K562 (cell line): ENCODE data around the gene CELSR1. TPM values are rescaled to one million over a fixed set of nuclear protein-coding genes. Genes with fewer than 3 reads are reported as not detected.

Experiments used
- ATAC-seq: fragments of 200-7000 bp; cut with Tn5 transposase; 3 replicates; pipeline ENCODE4 v1.9.1; 2020; ENCODE audit warnings: moderate library complexity
- BruUV-seq: library from RNA; stranded (reverse); fragments of 400-500 nt; replicated peaks from 2 replicates; lab custom pipeline; 2021; lab: Mats Ljungman, UMichigan
- CTCF ChIA-PET: fragments of 300-600 bp; formaldehyde crosslinking; extraction: SDS; loops from one replicate; lab custom pipeline; 2021; ENCODE audit warnings: low intra/inter-chr PET ratio; lab: Yijun Ruan, JAX
- POLR2A ChIA-PET: fragments of 300-600, 350-650 bp; sonication (Branson Sonifier 250); formaldehyde crosslinking; extraction: SDS; loops from one replicate; lab custom pipeline; 2021; ENCODE audit warnings: antibody characterized with exemption, inconsistent platforms; lab: Yijun Ruan, JAX
- DNase-seq, 4 experiments: peaks; one replicate each; pipeline versions ENCODE4 v3.0.0 to v3.0.0-alpha.2; 2011 to 2018; ENCODE audit warnings: low spot score in 3 of 4, mixed read lengths in 3 of 4; ENCODE audit errors: extremely low read depth in 1 of 4
- FAIRE-seq: peaks from 2 replicates; lab custom pipeline; 2011; peaks lifted over from hg19 to GRCh38; lab: Jason Lieb, UNC
- H2AFZ ChIP-seq: 2 replicates; pipeline ENCODE4 v1.6.0; 2011; ENCODE audit warnings: low read depth, low read length, control low read depth, inconsistent platforms
- H3K27ac ChIP-seq: fragments of 200-600 bp; 3 replicates; pipeline ENCODE4 v1.8.0; 2011; ENCODE audit warnings: low read depth, mild to moderate bottlenecking, control low read depth, inconsistent platforms, low read length, moderate library complexity, mixed read lengths; ENCODE audit errors: extremely low read depth
- H3K27me3 ChIP-seq, 2 experiments: fragments of 300-600 bp in 1 of 2; 2 replicates in 1 of 2; 3 replicates in 1 of 2; pipeline versions ENCODE4 v1.6.0 to v1.8.0; 2011; ENCODE audit warnings: inconsistent platforms in 2 of 2, low read length in 2 of 2, mild to moderate bottlenecking in 1 of 2, mixed read lengths in 1 of 2, moderate library complexity in 1 of 2; ENCODE audit not compliant: control insufficient read depth in 2 of 2, insufficient read depth in 2 of 2
- H3K36me3 ChIP-seq: fragments of 300-600 bp; 3 replicates; pipeline ENCODE4 v1.8.0; 2011; ENCODE audit warnings: mild to moderate bottlenecking, low read length, inconsistent platforms; ENCODE audit not compliant: control insufficient read depth, insufficient read depth
- H3K4me1 ChIP-seq, 2 experiments: fragments of 200-600 bp in 1 of 2; replicated peaks in 1 of 2; 2 replicates in 1 of 2; 3 replicates in 1 of 2; pipeline versions ENCODE4 v1.5.1 to v1.8.0; 2011; ENCODE audit warnings: inconsistent platforms in 2 of 2, low read length in 2 of 2, mild to moderate bottlenecking in 1 of 2, mixed read lengths in 1 of 2, moderate library complexity in 1 of 2; ENCODE audit not compliant: control insufficient read depth in 2 of 2, insufficient read depth in 2 of 2
- H3K4me2 ChIP-seq: 2 replicates; pipeline ENCODE4 v1.6.1; 2011; ENCODE audit warnings: low read length, control low read depth, inconsistent platforms, mixed read lengths; ENCODE audit not compliant: insufficient read depth
- H3K4me3 ChIP-seq: fragments of 200-600 bp; sonication (generic), shearing (Covaris generic); 2 replicates; pipeline ENCODE4 v1.5.1; 2016; ENCODE audit warnings: control low read depth, inconsistent platforms
- H3K79me2 ChIP-seq: fragments of 200-600 bp; 3 replicates; pipeline ENCODE4 v1.8.0; 2011; ENCODE audit warnings: low read length, inconsistent platforms; ENCODE audit not compliant: control insufficient read depth, insufficient read depth
- H3K9ac ChIP-seq, 2 experiments: 2 replicates each; pipeline versions ENCODE4 v1.6.0 to v1.6.1; 2011; ENCODE audit warnings: low read depth in 2 of 2, low read length in 2 of 2, control low read depth in 1 of 2, inconsistent platforms in 1 of 2, mild to moderate bottlenecking in 1 of 2, mixed read lengths in 1 of 2; ENCODE audit not compliant: insufficient read depth in 1 of 2
- H3K9me1 ChIP-seq: one replicate; pipeline ENCODE4 v1.6.0; 2011; ENCODE audit warnings: inconsistent platforms, mild to moderate bottlenecking, low read length, moderate library complexity; ENCODE audit not compliant: control insufficient read depth, insufficient read depth
- H3K9me3 ChIP-seq: replicated peaks from 2 replicates; pipeline ENCODE4 v1.5.1; 2011; ENCODE audit warnings: low read depth, low read length, inconsistent platforms; ENCODE audit not compliant: control insufficient read depth, insufficient read depth
- H4K20me1 ChIP-seq: replicated peaks from 2 replicates; pipeline ENCODE4 v1.6.1; 2011; ENCODE audit warnings: low read length, inconsistent platforms, mixed read lengths; ENCODE audit not compliant: control insufficient read depth, insufficient read depth
- CTCFL ChIP-seq: IDR thresholded peaks from 2 replicates; pipeline ENCODE4 v1.6.1; 2011; ENCODE audit warnings: borderline replicate concordance, low read depth, mild to moderate bottlenecking, moderate library complexity, low read length; ENCODE audit not compliant: insufficient read depth, poor library complexity, severe bottlenecking
- GTF2E2 ChIP-seq: fragments of 200-800 bp; sonication (Bioruptor generic); IDR thresholded peaks from 2 replicates; pipeline ENCODE4 v1.6.1; 2016; ENCODE audit warnings: missing genetic modification characterization, missing compliant biosample characterization
- LARP7 ChIP-seq: fragments of 450-650 bp; IDR thresholded peaks from 2 replicates; pipeline ENCODE4 v1.6.1; 2016
- MYC ChIP-seq, 2 experiments: fragments of 250-450 bp in 1 of 2; sonication (Bioruptor Pico) in 1 of 2; IDR thresholded peaks; 2 replicates each; pipeline versions ENCODE4 v1.5.1 to v1.6.1; 2012 to 2021; ENCODE audit warnings: low read depth in 2 of 2, borderline replicate concordance in 1 of 2, improper control_type of control experiment in 1 of 2, low read length in 1 of 2, mild to moderate bottlenecking in 1 of 2, moderate library complexity in 1 of 2
- MYNN ChIP-seq, 2 experiments: sonication (generic); formaldehyde crosslinking in 1 of 2; IDR thresholded peaks; 2 replicates each; pipeline versions ENCODE4 v1.5.0 to v1.6.1; 2016 to 2020; ENCODE audit warnings: antibody characterized with exemption in 1 of 2, missing genetic modification reagents in 1 of 2
- NRF1 ChIP-seq, 2 experiments: fragments of 450-650 bp; IDR thresholded peaks in 1 of 2; conservative IDR thresholded peaks in 1 of 2; 2 replicates each; pipeline ENCODE4 v1.6.1; 2014; ENCODE audit warnings: mild to moderate bottlenecking in 2 of 2
- SMAD4 ChIP-seq: fragments of 250-450 bp; sonication (Bioruptor Pico); conservative IDR thresholded peaks from 2 replicates; pipeline ENCODE4 v1.8.0; 2021; ENCODE audit warnings: inconsistent platforms, mild to moderate bottlenecking, moderate library complexity
- SUPT5H ChIP-seq: fragments of 450-650 bp; IDR thresholded peaks from 2 replicates; pipeline ENCODE4 v1.6.1; 2016
- TBP ChIP-seq: optimal IDR thresholded peaks from 2 replicates; pipeline ENCODE3; 2011; ENCODE audit warnings: low read depth, low read length, improper control_type of control experiment
- TGIF2 ChIP-seq: sonication (generic); formaldehyde crosslinking; IDR thresholded peaks from 2 replicates; pipeline ENCODE4 v1.8.1; 2022; ENCODE audit warnings: mild to moderate bottlenecking, missing genetic modification reagents, moderate library complexity
- ZBTB8A ChIP-seq: fragments of 450-650 bp; IDR thresholded peaks from 2 replicates; pipeline ENCODE4 v1.6.1; 2018; ENCODE audit warnings: mild to moderate bottlenecking, moderate library complexity; ENCODE audit not compliant: partially characterized antibody
- ZNF121 ChIP-seq: sonication (generic); formaldehyde crosslinking; conservative IDR thresholded peaks from 2 replicates; pipeline ENCODE4 v1.8.0; 2022; ENCODE audit warnings: missing genetic modification reagents
- ZNF263 ChIP-seq: sonication (generic); formaldehyde crosslinking; IDR thresholded peaks from 2 replicates; pipeline ENCODE4 v1.8.0; 2022; ENCODE audit warnings: mild to moderate bottlenecking, missing genetic modification reagents, borderline replicate concordance
- ZNF586 ChIP-seq: fragments of 450-650 bp; formaldehyde crosslinking; conservative IDR thresholded peaks from 2 replicates; pipeline ENCODE4 v1.4.0; 2020; ENCODE audit warnings: mild to moderate bottlenecking, moderate library complexity
- whole genome bisulfite sequencing: fragments of 100-300 bp; shearing (Covaris generic); methylation state at CpG from one replicate; pipeline ENCODE4 v1.1.6; 2016; ENCODE audit warnings: low coverage, mixed read lengths; ENCODE audit not compliant: insufficient coverage; ENCODE audit errors: missing lambda C conversion rate; 5-methylcytosine and 5-hydroxymethylcytosine counted together
- in situ Hi-C: fragments of 300-500 bp; cut with MboI; formaldehyde crosslinking; loops from 4 replicates; pipeline ENCODE4 v1.15.0; 2018; ENCODE audit warnings: inconsistent platforms, mixed read lengths
- intact Hi-C: fragments of 100-400 bp; cut with micrococcal nuclease; formaldehyde crosslinking; loops from 2 replicates; pipeline ENCODE4 v1.14.2; 2022
- polyA plus RNA-seq, 8 experiments: library from polyadenylated mRNA; depleted of rRNA in 4 of 8; stranded (reverse) in 5 of 8; unstranded in 3 of 8; fragments of >200 nt; fragmentation: Nextera tagmentation in 2 of 8; fragmentation: Illumina TruSeq in 1 of 8; extraction: Ambion mirVana in 2 of 8; extraction: Trizol in 1 of 8; gene quantifications; 2 replicates each; pipeline versions ENCODE4 v1.2.1 to v1.2.3, GENCODE V29; 2011 to 2014; ENCODE audit warnings: inconsistent platforms in 1 of 8, missing spikeins in 1 of 8
- total RNA-seq, 7 experiments: library from RNA; depleted of rRNA in 6 of 7; stranded (reverse); fragments of >200 nt in 6 of 7; fragmentation: Illumina TruSeq in 2 of 7; extraction: Trizol in 2 of 7; gene quantifications; 2 replicates each; pipeline versions ENCODE4 v1.2.1 to v1.2.3, GENCODE V29; 2011 to 2021; ENCODE audit warnings: low replicate concordance in 1 of 7
- TF ChIP-seq, protein P1 (sequence below): fragments of 450-650 bp; formaldehyde crosslinking; IDR thresholded peaks from 2 replicates; pipeline ENCODE4 v1.4.0; 2020; ENCODE audit warnings: mild to moderate bottlenecking, moderate library complexity
- TF ChIP-seq, protein P2 (sequence below): fragments of 450-650 bp; IDR thresholded peaks from 2 replicates; pipeline ENCODE4 v1.6.1; 2016; ENCODE audit warnings: mild to moderate bottlenecking

CELSR1 gene
- total and polyA plus RNA-seq, 9 of the 15 experiments (the other 6 are each of a cell fraction or from before 2014, with no cell fraction given) = under 0.01 to 0.09 TPM; not detected in 7

GRCh38 chr22:46473896-46474557, 63.4 kb downstream of the CELSR1 start:
- H3K9me3 ChIP-seq = no peaks in the 10 kb centered on the region
- H3K4me2 ChIP-seq = no peak overlapping the region
- H3K4me1 ChIP-seq = peaks cover 0 to 3% of the 10 kb centered on the region in 2 experiments; a peak in 2 of 5 replicates
- no peak for FAIRE-seq
- POLR2A ChIA-PET = no interaction called here
- H4K20me1 ChIP-seq = no peaks in the 10 kb centered on the region
- no peaks in the 10 kb centered on the region for H3K79me2 ChIP-seq
- no peak overlapping the region for H2AFZ ChIP-seq
- DNase-seq = no peak
- H3K36me3 ChIP-seq = no peaks in the 10 kb centered on the region
- TF ChIP-seq TBP (no peak), SUPT5H (no peak), SMAD4 (no peak), ZNF586 (CRISPR knock-in tag) (no peak), ZBTB8A (no peak), ZNF121 (CRISPR knock-in tag) (no peak), LARP7 (no peak), MYC (IDR thresholded peaks at IDR 0.05; ENCODE audit: low read depth, low read length) (no peak), MYC (CRISPR knock-in tag; IDR thresholded peaks at IDR 0.05; ENCODE audit: borderline replicate concordance, low read depth) (no peak), TGIF2 (CRISPR knock-in tag) (no peak), ZNF263 (no peak), MYNN (IDR thresholded peaks at IDR 0.05) (no peak), MYNN (CRISPR knock-in tag; IDR thresholded peaks at IDR 0.05) (no peak), CTCFL (no peak), GTF2E2 (tag) (no peak), NRF1 (conservative IDR thresholded peaks at IDR 0.05 in 1 of 2, IDR thresholded peaks at IDR 0.05 in 1 of 2) (no peak)
- TF ChIP-seq, protein P1, sequence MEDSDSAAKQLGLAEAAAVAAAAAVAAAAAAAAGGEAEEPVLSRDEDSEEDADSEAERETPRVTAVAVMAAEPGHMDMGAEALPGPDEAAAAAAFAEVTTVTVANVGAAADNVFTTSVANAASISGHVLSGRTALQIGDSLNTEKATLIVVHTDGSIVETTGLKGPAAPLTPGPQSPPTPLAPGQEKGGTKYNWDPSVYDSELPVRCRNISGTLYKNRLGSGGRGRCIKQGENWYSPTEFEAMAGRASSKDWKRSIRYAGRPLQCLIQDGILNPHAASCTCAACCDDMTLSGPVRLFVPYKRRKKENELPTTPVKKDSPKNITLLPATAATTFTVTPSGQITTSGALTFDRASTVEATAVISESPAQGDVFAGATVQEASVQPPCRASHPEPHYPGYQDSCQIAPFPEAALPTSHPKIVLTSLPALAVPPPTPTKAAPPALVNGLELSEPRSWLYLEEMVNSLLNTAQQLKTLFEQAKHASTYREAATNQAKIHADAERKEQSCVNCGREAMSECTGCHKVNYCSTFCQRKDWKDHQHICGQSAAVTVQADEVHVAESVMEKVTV (CRISPR knock-in tag) = no peak
- TF ChIP-seq, protein P2, sequence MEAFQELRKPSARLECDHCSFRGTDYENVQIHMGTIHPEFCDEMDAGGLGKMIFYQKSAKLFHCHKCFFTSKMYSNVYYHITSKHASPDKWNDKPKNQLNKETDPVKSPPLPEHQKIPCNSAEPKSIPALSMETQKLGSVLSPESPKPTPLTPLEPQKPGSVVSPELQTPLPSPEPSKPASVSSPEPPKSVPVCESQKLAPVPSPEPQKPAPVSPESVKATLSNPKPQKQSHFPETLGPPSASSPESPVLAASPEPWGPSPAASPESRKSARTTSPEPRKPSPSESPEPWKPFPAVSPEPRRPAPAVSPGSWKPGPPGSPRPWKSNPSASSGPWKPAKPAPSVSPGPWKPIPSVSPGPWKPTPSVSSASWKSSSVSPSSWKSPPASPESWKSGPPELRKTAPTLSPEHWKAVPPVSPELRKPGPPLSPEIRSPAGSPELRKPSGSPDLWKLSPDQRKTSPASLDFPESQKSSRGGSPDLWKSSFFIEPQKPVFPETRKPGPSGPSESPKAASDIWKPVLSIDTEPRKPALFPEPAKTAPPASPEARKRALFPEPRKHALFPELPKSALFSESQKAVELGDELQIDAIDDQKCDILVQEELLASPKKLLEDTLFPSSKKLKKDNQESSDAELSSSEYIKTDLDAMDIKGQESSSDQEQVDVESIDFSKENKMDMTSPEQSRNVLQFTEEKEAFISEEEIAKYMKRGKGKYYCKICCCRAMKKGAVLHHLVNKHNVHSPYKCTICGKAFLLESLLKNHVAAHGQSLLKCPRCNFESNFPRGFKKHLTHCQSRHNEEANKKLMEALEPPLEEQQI = no peak
- no peak overlapping the region for H3K9ac ChIP-seq
- intact Hi-C loops (no loop called here), in situ Hi-C loops (no loop called here)
- CTCF ChIA-PET = no interaction called here
- peaks cover 27 to 52% of the 10 kb centered on the region in 2 experiments for H3K27me3 ChIP-seq
- WGBS = 2% methylated on average over 19 of the region's 20 CpGs
- no peaks in the 10 kb centered on the region for H3K9me1 ChIP-seq
- BruUV-seq = no TSS peak
- H3K27ac ChIP-seq = no peak overlapping the region
- H3K4me3 ChIP-seq = no peak overlapping the region
- ATAC-seq = no peak
